ENCODE measurements around the gene STOML3.

DNA sequence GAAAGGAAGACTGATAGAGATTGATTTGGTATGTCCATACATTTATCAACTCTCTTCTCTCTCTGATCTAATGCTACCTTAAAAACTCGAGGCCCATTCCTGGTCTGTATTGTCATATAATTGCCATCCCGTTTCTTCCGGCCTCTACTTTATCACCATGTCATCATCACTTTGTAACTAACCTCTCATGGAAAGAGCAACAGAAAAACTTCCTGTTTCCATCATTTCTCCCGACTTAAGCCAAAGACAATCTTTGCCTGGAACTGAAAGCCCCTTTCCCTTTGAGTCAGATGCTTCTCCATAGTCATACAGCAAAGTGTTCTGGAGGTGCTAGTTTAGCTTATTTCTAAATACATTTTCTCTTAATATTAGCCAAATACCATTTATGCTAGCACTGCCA is 2.8 kb upstream of the STOML3 start:
- TF ChIP-seq, protein P1, sequence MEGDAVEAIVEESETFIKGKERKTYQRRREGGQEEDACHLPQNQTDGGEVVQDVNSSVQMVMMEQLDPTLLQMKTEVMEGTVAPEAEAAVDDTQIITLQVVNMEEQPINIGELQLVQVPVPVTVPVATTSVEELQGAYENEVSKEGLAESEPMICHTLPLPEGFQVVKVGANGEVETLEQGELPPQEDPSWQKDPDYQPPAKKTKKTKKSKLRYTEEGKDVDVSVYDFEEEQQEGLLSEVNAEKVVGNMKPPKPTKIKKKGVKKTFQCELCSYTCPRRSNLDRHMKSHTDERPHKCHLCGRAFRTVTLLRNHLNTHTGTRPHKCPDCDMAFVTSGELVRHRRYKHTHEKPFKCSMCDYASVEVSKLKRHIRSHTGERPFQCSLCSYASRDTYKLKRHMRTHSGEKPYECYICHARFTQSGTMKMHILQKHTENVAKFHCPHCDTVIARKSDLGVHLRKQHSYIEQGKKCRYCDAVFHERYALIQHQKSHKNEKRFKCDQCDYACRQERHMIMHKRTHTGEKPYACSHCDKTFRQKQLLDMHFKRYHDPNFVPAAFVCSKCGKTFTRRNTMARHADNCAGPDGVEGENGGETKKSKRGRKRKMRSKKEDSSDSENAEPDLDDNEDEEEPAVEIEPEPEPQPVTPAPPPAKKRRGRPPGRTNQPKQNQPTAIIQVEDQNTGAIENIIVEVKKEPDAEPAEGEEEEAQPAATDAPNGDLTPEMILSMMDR (IDR thresholded peaks at IDR 0.05), result no peak
- no peak for TF ChIP-seq POLR2A (IDR thresholded peaks at IDR 0.05; ENCODE audit: low read depth)
- TF ChIP-seq POLR2AphosphoS5 (IDR thresholded peaks at IDR 0.05), result no peak
